ENCODE data around the gene PNMA1. TPM values are rescaled to one million over a fixed set of nuclear protein-coding genes. Genes with fewer than 3 reads are reported as not detected.

PNMA1 gene
- total RNA-seq, 1 donor from 2014 or later = 59.0 TPM

GRCh38 chr14:73760598-73761586 is 46.7 kb upstream of the PNMA1 start:
- DNase-seq (ENCODE audit: low spot score, unreplicated experiment) = no peak
- Mint-ChIP-seq H3K36me3 (ENCODE audit: insufficient read depth) (no peaks in the 10 kb centered on the region), H3K4me1 (ENCODE audit: low read depth) (peaks cover 48% of the 10 kb centered on the region), H3K4me3 (ENCODE audit: low read depth) (peak overlapping the region; percentile 77), H3K27me3 (no peaks in the 10 kb centered on the region), H3K9me3 (ENCODE audit: low read depth) (no peaks in the 10 kb centered on the region), H3K27ac (peak overlapping the region; percentile 97)
- TF ChIP-seq CTCF (IDR thresholded peaks at IDR 0.05; ENCODE audit: unreplicated experiment) = no peak

- Mint-ChIP-seq H3K4me1 (ENCODE audit: low read depth) (peaks cover 53% of the 10 kb centered on the region), H3K9me3 (ENCODE audit: low read depth) (no peaks in the 10 kb centered on the region), H3K27me3 (no peaks in the 10 kb centered on the region), H3K4me3 (ENCODE audit: low read depth) (peak overlapping the region; percentile 77), H3K36me3 (ENCODE audit: insufficient read depth) (no peaks in the 10 kb centered on the region), H3K27ac (peak overlapping the region; percentile 97)
- no peak for TF ChIP-seq CTCF (IDR thresholded peaks at IDR 0.05; ENCODE audit: unreplicated experiment)
- DNase-seq (ENCODE audit: low spot score, unreplicated experiment) = peak; percentile 91
These were observed 45.8 kb upstream of the PNMA1 start for GRCh38 chr14:73759714-73760597.

- DNase-seq (ENCODE audit: low spot score, unreplicated experiment) = peak; percentile 38
- no peak for TF ChIP-seq CTCF (IDR thresholded peaks at IDR 0.05; ENCODE audit: unreplicated experiment)
- H3K27me3 Mint-ChIP-seq = no peaks in the 10 kb centered on the region
These were observed 45.1 kb upstream of the PNMA1 start for GRCh38 chr14:73759183-73759713.

DNA sequence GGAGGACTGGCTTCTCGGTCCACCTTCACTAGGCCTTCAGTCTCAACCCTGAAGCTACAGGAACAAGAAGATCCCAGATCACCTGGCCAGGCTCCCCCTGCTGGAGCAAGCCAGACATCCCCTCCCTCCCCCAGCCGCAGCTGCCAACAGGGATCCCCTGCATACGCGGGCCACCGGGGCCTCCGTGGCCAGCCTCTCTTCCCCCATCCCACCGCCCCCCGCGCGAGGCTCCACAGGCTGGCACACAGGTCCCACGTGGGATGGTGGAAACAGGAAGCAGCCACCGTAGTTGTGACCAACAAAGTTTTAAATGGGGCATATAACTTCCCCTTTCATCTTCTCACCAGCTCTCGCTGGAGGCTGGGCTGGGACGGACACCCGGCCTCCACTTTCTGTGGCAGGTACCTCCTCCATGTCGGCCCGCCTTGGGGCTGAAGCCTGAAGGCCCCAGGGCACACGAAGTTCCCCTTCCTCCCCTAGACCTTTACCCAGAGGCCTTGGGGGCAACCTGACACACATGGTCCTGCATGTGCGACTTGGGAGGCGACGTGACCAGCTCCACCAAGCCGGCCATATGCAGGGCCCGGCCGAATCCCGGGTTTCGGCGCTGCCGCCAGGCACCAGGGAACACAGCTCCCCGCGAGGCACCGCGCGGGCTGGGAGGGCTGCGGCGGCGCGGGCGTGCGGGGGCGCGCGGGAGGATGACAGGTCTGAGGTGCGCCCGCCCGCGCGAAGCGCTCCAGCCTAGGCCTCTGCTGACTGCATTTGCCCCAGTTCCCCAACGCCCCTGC is 44.4 kb upstream of the PNMA1 start:
- H3K27ac Mint-ChIP-seq = peak overlapping the region; percentile 91
- TF ChIP-seq CTCF (IDR thresholded peaks at IDR 0.05; ENCODE audit: unreplicated experiment) = peak; percentile 81
- H3K27me3 Mint-ChIP-seq = no peaks in the 10 kb centered on the region
- H3K4me3 Mint-ChIP-seq (ENCODE audit: low read depth) = peak overlapping the region; percentile 74
- no peaks in the 10 kb centered on the region for H3K9me3 Mint-ChIP-seq (ENCODE audit: low read depth)
- H3K36me3 Mint-ChIP-seq (ENCODE audit: insufficient read depth) = no peaks in the 10 kb centered on the region
- peaks cover 58% of the 10 kb centered on the region for H3K4me1 Mint-ChIP-seq (ENCODE audit: low read depth)
- peak; percentile 73 for DNase-seq (ENCODE audit: low spot score, unreplicated experiment)

More at GRCh38 chr14:73759183-73759713, 45.1 kb upstream of the PNMA1 start:
- Mint-ChIP-seq H3K4me3 (ENCODE audit: low read depth) (peak overlapping the region; percentile 74), H3K4me1 (ENCODE audit: low read depth) (peaks cover 55% of the 10 kb centered on the region), H3K36me3 (ENCODE audit: insufficient read depth) (no peaks in the 10 kb centered on the region), H3K9me3 (ENCODE audit: low read depth) (no peaks in the 10 kb centered on the region), H3K27ac (peak overlapping the region; percentile 90)

Measured in progenitor cell of endocrine pancreas (in vitro differentiated cells).